Neuronal stem cell (in vitro differentiated cells): ENCODE data around the gene CORO1C.

ENCODE experiments used
- DNase-seq: peaks from one replicate; pipeline ENCODE4 v3.0.0-alpha.2; 2013; ENCODE audit warnings: low spot score
- H2AFZ ChIP-seq: one replicate; pipeline ENCODE4 v1.6.1; 2013; ENCODE audit warnings: mild to moderate bottlenecking, low read length, inconsistent platforms
- H2AK5ac ChIP-seq: 2 replicates; pipeline ENCODE4 v1.6.1; 2013; ENCODE audit warnings: low read depth, mild to moderate bottlenecking, inconsistent platforms, low read length, moderate library complexity, mixed read lengths
- H2BK120ac ChIP-seq: 2 replicates; pipeline ENCODE4 v1.6.1; 2013; ENCODE audit warnings: low read depth, mild to moderate bottlenecking, inconsistent platforms, low read length, moderate library complexity, mixed read lengths
- H2BK12ac ChIP-seq: one replicate; pipeline ENCODE4 v1.6.1; 2013; ENCODE audit warnings: low read length, inconsistent platforms
- H2BK15ac ChIP-seq: 2 replicates; pipeline ENCODE4 v1.6.1; 2013; ENCODE audit warnings: mild to moderate bottlenecking, low read length, inconsistent platforms, mixed read lengths
- H2BK5ac ChIP-seq: one replicate; pipeline ENCODE4 v1.6.1; 2013; ENCODE audit warnings: inconsistent platforms, mild to moderate bottlenecking, low read length, moderate library complexity
- H3K14ac ChIP-seq: one replicate; pipeline ENCODE4 v1.6.1; 2013; ENCODE audit warnings: low read length, inconsistent platforms
- H3K18ac ChIP-seq: 2 replicates; pipeline ENCODE4 v1.6.1; 2013; ENCODE audit warnings: low read length, inconsistent platforms
- H3K23ac ChIP-seq: 2 replicates; pipeline ENCODE4 v1.6.1; 2013; ENCODE audit warnings: low read depth, mild to moderate bottlenecking, mixed read lengths, low read length, inconsistent platforms; ENCODE audit not compliant: poor library complexity
- H3K27ac ChIP-seq: replicated peaks from 3 replicates; pipeline ENCODE4 v1.5.1; 2013; ENCODE audit warnings: low read length, inconsistent platforms
- H3K27me3 ChIP-seq, 3 experiments: 2 replicates each; pipeline ENCODE4 v1.6.1; 2013; ENCODE audit warnings: low read length in 3 of 3, mild to moderate bottlenecking in 2 of 3, inconsistent platforms in 1 of 3, low read depth in 1 of 3, mixed read lengths in 1 of 3, moderate library complexity in 1 of 3; ENCODE audit not compliant: control insufficient read depth in 3 of 3, insufficient read depth in 3 of 3
- H3K36me3 ChIP-seq, 2 donors: replicated peaks in 1 of 2; 2 replicates each; pipeline ENCODE4 v1.6.1; 2013; ENCODE audit warnings: low read length in 2 of 2; ENCODE audit not compliant: control insufficient read depth in 2 of 2, insufficient read depth in 2 of 2
- H3K4ac ChIP-seq: 2 replicates; pipeline ENCODE4 v1.6.1; 2013; ENCODE audit warnings: inconsistent platforms, mild to moderate bottlenecking, low read length, moderate library complexity
- H3K4me1 ChIP-seq, 2 donors: 1 replicate in 1 of 2; 2 replicates in 1 of 2; pipeline ENCODE4 v1.6.1; 2013; ENCODE audit warnings: low read length in 2 of 2, low read depth in 1 of 2; ENCODE audit not compliant: control insufficient read depth in 2 of 2, insufficient read depth in 1 of 2
- H3K4me2 ChIP-seq: one replicate; pipeline ENCODE4 v1.6.1; 2013; ENCODE audit warnings: mild to moderate bottlenecking, low read length, inconsistent platforms; ENCODE audit not compliant: insufficient read depth, poor library complexity, severe bottlenecking
- H3K4me3 ChIP-seq, 2 donors: 2 replicates each; pipeline ENCODE4 v1.5.1; 2013; ENCODE audit warnings: low read length in 2 of 2, mild to moderate bottlenecking in 2 of 2, inconsistent platforms in 1 of 2, moderate library complexity in 1 of 2
- H3K79me1 ChIP-seq: one replicate; pipeline ENCODE4 v1.6.1; 2013; ENCODE audit warnings: low read depth, mild to moderate bottlenecking, inconsistent platforms, low read length, moderate library complexity
- H3K9ac ChIP-seq: one replicate; pipeline ENCODE4 v1.6.1; 2013; ENCODE audit warnings: mild to moderate bottlenecking, low read depth, low read length, inconsistent platforms; ENCODE audit not compliant: poor library complexity
- H3K9me3 ChIP-seq, 2 donors: replicated peaks in 1 of 2; 2 replicates each; pipeline versions ENCODE3 to v1.6.1; 2013; ENCODE audit warnings: low read length in 2 of 2, mild to moderate bottlenecking in 2 of 2, inconsistent platforms in 1 of 2, low read depth in 1 of 2, mixed read lengths in 1 of 2, moderate library complexity in 1 of 2; ENCODE audit not compliant: control insufficient read depth in 2 of 2, insufficient read depth in 1 of 2
- H4K8ac ChIP-seq: one replicate; pipeline ENCODE4 v1.6.1; 2013; ENCODE audit warnings: low read depth, mild to moderate bottlenecking, inconsistent platforms, low read length, moderate library complexity
- H4K91ac ChIP-seq: one replicate; pipeline ENCODE4 v1.6.1; 2013; ENCODE audit warnings: low read length, low read depth, mild to moderate bottlenecking, inconsistent platforms; ENCODE audit not compliant: poor library complexity
- WGBS, 2 donors: extraction: QIAGEN DNeasy Blood & Tissue Kit; methylation state at CpG; one replicate each; pipeline ENCODE4 v1.1.7; 2013; ENCODE audit warnings: missing lambda C conversion rate in 2 of 2, mixed read lengths in 1 of 2; ENCODE audit not compliant: insufficient read length in 2 of 2, insufficient replicate concordance in 1 of 2; ENCODE audit errors: extremely low coverage in 2 of 2; 5-methylcytosine and 5-hydroxymethylcytosine counted together

The CORO1C gene

DNA sequence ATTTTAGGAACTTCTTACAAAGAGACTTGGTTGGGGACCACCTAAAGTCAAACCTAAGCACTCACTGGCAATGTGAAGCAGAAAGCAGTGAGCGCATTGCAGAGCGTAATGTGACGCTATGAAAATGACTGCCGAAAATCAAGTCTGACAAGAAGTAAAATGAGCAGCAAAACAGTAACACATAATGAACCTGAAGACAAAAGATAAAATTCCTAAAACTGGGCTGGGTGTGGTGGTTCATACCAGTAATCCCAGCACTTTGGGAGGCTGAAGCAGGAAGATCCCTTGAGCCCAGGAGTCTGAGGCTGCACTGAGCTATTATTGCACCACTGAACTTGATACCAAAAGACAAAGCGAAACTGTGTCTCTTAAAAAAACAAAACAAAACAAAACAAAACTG lies 16.5 kb downstream of the CORO1C start:
- Histone ChIP-seq H3K27me3 (no peaks in the 10 kb centered on the region), H3K23ac (no peak overlapping the region), H2BK5ac (no peak overlapping the region), H2BK15ac (no peak overlapping the region), H2BK12ac (no peak overlapping the region), H3K79me1 (peaks cover 5% of the 10 kb centered on the region), H3K36me3 (peaks cover 0 to 50% of the 10 kb centered on the region in 2 donors), H3K9me3 (peaks cover 0 to 14% of the 10 kb centered on the region in 2 donors), H4K8ac (no peak overlapping the region), H3K27ac (no peak overlapping the region), H2AFZ (no peak overlapping the region), H3K4me3 (no peak overlapping the region), H3K4me2 (no peak overlapping the region), H3K4ac (no peak overlapping the region), H3K14ac (no peak overlapping the region), H2BK120ac (no peak overlapping the region), H2AK5ac (no peak overlapping the region), H3K4me1 (peaks cover 0 to 3% of the 10 kb centered on the region in 2 donors), H3K9ac (no peak overlapping the region), H3K18ac (no peak overlapping the region), H4K91ac (no peak overlapping the region)
- DNase-seq = no peak
- WGBS, 2 donors = no CpG with 5 or more reads among the region's 5 CpGs

DNA sequence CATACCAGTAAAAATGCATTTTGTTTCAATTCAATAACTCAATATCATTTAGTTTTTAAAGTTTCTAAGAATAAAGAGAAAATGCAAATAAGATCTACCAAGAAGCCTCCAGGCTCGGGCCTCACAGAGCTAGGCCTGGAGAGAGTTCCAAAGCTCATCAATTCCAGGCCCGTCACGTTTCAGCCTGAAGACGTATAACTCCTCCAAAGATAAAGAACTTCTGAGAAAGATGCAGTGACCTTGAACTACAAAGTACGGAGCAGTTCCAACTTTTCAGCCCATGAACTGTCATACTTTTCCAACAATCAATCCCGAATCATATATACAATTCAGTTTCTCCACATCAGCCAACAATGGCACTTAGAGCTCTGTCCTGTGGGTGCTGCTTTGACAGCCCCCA lies 17.8 kb downstream of the CORO1C start:
- no peak overlapping the region for H3K14ac ChIP-seq
- H3K4me2 ChIP-seq = no peak overlapping the region
- H2BK15ac ChIP-seq = no peak overlapping the region
- peaks cover 0 to 3% of the 10 kb centered on the region in 2 donors for H3K4me1 ChIP-seq
- no peak overlapping the region for H4K91ac ChIP-seq
- H3K4me3 ChIP-seq = no peak overlapping the region
- H2AK5ac ChIP-seq = no peak overlapping the region
- peaks cover 0 to 43% of the 10 kb centered on the region in 2 donors for H3K36me3 ChIP-seq
- no peak overlapping the region for H2AFZ ChIP-seq
- H3K27ac ChIP-seq = no peak overlapping the region
- H3K27me3 ChIP-seq = no peaks in the 10 kb centered on the region
- H3K23ac ChIP-seq = no peak overlapping the region
- H2BK120ac ChIP-seq = no peak overlapping the region
- H3K18ac ChIP-seq = no peak overlapping the region
- H3K79me1 ChIP-seq = peaks cover 5% of the 10 kb centered on the region
- H3K9ac ChIP-seq = no peak overlapping the region
- H2BK5ac ChIP-seq = no peak overlapping the region
- no peak overlapping the region for H3K4ac ChIP-seq
- H2BK12ac ChIP-seq = no peak overlapping the region
- H3K9me3 ChIP-seq = peaks cover 0 to 14% of the 10 kb centered on the region in 2 donors
- no peak overlapping the region for H4K8ac ChIP-seq
- no CpG with 5 or more reads among the region's 6 CpGs for WGBS, 2 donors
- DNase-seq = no peak

DNA sequence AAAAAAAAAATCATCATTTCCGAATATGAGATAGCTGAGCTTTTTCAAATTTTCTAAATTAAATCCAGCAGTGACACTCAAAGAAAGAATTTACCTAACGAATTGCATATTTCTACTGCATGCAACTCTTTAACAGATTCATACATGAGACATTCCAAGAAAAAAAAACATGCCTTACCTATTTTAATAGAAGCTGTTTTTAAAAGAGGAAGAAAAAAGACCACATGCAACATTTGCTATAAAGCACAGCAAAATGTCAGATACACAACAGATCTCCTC lies 18.5 kb downstream of the CORO1C start:
- Histone ChIP-seq H3K18ac (no peak overlapping the region), H3K27ac (no peak overlapping the region), H3K27me3 (no peaks in the 10 kb centered on the region), H2BK120ac (no peak overlapping the region), H3K4me1 (peaks cover 0 to 3% of the 10 kb centered on the region in 2 donors), H2AK5ac (no peak overlapping the region), H3K4me3 (no peak overlapping the region), H2BK5ac (no peak overlapping the region), H3K9me3 (peaks cover 0 to 14% of the 10 kb centered on the region in 2 donors), H3K36me3 (peaks cover 0 to 40% of the 10 kb centered on the region in 2 donors), H3K9ac (no peak overlapping the region), H2AFZ (no peak overlapping the region), H2BK12ac (no peak overlapping the region), H3K4me2 (no peak overlapping the region), H3K79me1 (peaks cover 5% of the 10 kb centered on the region), H4K91ac (no peak overlapping the region), H3K23ac (no peak overlapping the region), H3K14ac (no peak overlapping the region), H3K4ac (no peak overlapping the region), H2BK15ac (no peak overlapping the region), H4K8ac (no peak overlapping the region)
- DNase-seq = no peak
- no CpG with 5 or more reads among the region's 2 CpGs for WGBS, 2 donors

DNA sequence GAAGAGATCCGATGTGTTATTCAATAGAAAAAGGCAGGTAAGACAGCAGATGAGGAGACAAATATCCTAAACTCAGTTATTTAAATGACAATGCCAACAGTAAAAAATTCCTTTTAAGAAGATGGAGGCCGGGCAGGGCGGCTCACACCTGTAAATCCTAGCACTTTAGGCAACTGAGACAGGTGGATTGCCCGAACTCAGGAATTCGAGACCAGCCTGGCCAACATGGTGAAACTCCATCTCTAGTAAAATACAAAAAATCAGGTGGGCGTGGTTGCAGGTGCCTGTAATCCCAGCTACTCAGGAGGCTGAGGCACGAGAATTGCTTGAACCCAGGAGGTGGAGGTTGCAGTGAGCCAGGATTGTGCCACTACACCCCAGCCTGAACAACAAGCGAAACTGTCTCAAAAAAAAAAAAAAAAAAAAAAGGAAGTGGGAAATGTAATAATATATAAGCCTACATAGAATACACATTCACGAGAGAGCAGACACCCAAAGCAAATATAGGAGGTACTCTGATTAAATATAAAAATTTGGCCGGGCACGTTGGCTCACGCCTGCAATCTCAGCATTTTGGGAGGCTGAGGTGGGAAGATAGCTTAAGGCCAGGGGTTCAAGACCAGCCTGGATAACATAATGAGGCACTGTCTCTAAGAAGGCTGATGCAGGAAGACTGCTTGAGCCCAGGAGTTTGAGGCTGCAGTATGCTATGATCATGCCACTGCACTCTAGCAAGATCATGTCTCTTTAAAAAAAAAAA lies 19.0 kb downstream of the CORO1C start:
- no peak overlapping the region for H2BK5ac ChIP-seq
- H3K9ac ChIP-seq = no peak overlapping the region
- peaks cover 0 to 10% of the 10 kb centered on the region in 2 donors for H3K9me3 ChIP-seq
- WGBS, 2 donors = no CpG with 5 or more reads among the region's 12 CpGs
- H2BK12ac ChIP-seq = no peak overlapping the region
- no peak overlapping the region for H2AK5ac ChIP-seq
- no peak overlapping the region for H3K27ac ChIP-seq
- no peak overlapping the region for H3K4ac ChIP-seq
- no peak overlapping the region for H3K4me3 ChIP-seq
- H3K27me3 ChIP-seq = no peaks in the 10 kb centered on the region
- peaks cover 0 to 35% of the 10 kb centered on the region in 2 donors for H3K36me3 ChIP-seq
- peaks cover 5% of the 10 kb centered on the region for H3K79me1 ChIP-seq
- no peak overlapping the region for H2BK15ac ChIP-seq
- H3K4me2 ChIP-seq = no peak overlapping the region
- H3K14ac ChIP-seq = no peak overlapping the region
- H4K8ac ChIP-seq = no peak overlapping the region
- no peak overlapping the region for H3K18ac ChIP-seq
- no peak overlapping the region for H3K23ac ChIP-seq
- no peak overlapping the region for H2AFZ ChIP-seq
- H2BK120ac ChIP-seq = no peak overlapping the region
- peaks cover 0 to 3% of the 10 kb centered on the region in 2 donors for H3K4me1 ChIP-seq
- DNase-seq = no peak
- no peak overlapping the region for H4K91ac ChIP-seq
